HG03045 (cell line): ENCODE measurements around the gene PDCD7.
A peak's percentile ranks its signal among the peaks of the same experiment; 100 is the strongest.
"Not testable (repeated sequence)": the region's sequence is repeated elsewhere in the genome, so short reads cannot be mapped to it uniquely, and the experiment has no call there.

Experiments
- ATAC-seq: cut with Tn5 transposase; IDR thresholded peaks from one replicate; pipeline ENCODE4 v1.9.1; 2021; ENCODE audit warnings: mild to moderate bottlenecking, moderate library complexity; ENCODE audit not compliant: unreplicated experiment

PDCD7 gene

GRCh38 chr15:65133548-65134200 is at the start of gene PDCD7:
TSS of gene PDCD7 (minus strand) at chr15:65133808. CDS start at chr15:65133781, 27 bp downstream.
- ATAC-seq = peak; percentile 88

GRCh38 chr15:65182538-65182937 is 48.9 kb upstream of the PDCD7 start:
- ATAC-seq = no peak

GRCh38 chr15:65181582-65182353 is 48.2 kb upstream of the PDCD7 start:
- ATAC-seq = not testable (repeated sequence)

- no peak for ATAC-seq
Measured at GRCh38 chr15:65180167-65180566, 46.6 kb upstream of the PDCD7 start.

- ATAC-seq = no peak
Measured at GRCh38 chr15:65177901-65178300, 44.3 kb upstream of the PDCD7 start.

- ATAC-seq = no peak
Measured at GRCh38 chr15:65176056-65176455, 42.4 kb upstream of the PDCD7 start.

GRCh38 chr15:65175511-65175910 is 41.9 kb upstream of the PDCD7 start:
- ATAC-seq = no peak

- ATAC-seq = no peak
Measured at GRCh38 chr15:65174509-65174908, 40.9 kb upstream of the PDCD7 start.

- no peak for ATAC-seq
Measured at GRCh38 chr15:65172531-65172930, 38.9 kb upstream of the PDCD7 start.

- ATAC-seq = no peak
Measured at GRCh38 chr15:65171428-65171827, 37.8 kb upstream of the PDCD7 start.

- no peak for ATAC-seq
Measured at GRCh38 chr15:65165875-65166274, 32.3 kb upstream of the PDCD7 start.

- ATAC-seq = no peak
Measured at GRCh38 chr15:65164139-65164538, 30.5 kb upstream of the PDCD7 start.

GRCh38 chr15:65163041-65163440 is 29.4 kb upstream of the PDCD7 start:
- ATAC-seq = no peak

- ATAC-seq = no peak
Measured at GRCh38 chr15:65156692-65157091, 23.1 kb upstream of the PDCD7 start.

GRCh38 chr15:65154720-65155119 is 21.1 kb upstream of the PDCD7 start:
- no peak for ATAC-seq

GRCh38 chr15:65147902-65148301 is 14.3 kb upstream of the PDCD7 start:
- ATAC-seq = no peak

GRCh38 chr15:65146438-65146837 is 12.8 kb upstream of the PDCD7 start:
- ATAC-seq = no peak

GRCh38 chr15:65138631-65139030 is 5.0 kb upstream of the PDCD7 start:
- not testable (repeated sequence) for ATAC-seq

- not testable (repeated sequence) for ATAC-seq
Measured at GRCh38 chr15:65137893-65138292, 4.3 kb upstream of the PDCD7 start.

GRCh38 chr15:65137089-65137488 is 3.5 kb upstream of the PDCD7 start:
- not testable (repeated sequence) for ATAC-seq

GRCh38 chr15:65134538-65134937 is 930 bp upstream of the PDCD7 start:
- no peak for ATAC-seq

- peak; percentile 39 for ATAC-seq
Measured at GRCh38 chr15:65132878-65133547, 595 bp downstream of the PDCD7 start.
